ENCODE data around the gene TSEN15. TPM values are rescaled to one million over a fixed set of nuclear protein-coding genes. Genes with fewer than 3 reads are reported as not detected.
A peak's percentile ranks its signal among the peaks of the same experiment; 100 is the strongest.

TSEN15 gene
- total RNA-seq, 2 donors from 2014 or later: 24.8 to 29.7 TPM

DNA sequence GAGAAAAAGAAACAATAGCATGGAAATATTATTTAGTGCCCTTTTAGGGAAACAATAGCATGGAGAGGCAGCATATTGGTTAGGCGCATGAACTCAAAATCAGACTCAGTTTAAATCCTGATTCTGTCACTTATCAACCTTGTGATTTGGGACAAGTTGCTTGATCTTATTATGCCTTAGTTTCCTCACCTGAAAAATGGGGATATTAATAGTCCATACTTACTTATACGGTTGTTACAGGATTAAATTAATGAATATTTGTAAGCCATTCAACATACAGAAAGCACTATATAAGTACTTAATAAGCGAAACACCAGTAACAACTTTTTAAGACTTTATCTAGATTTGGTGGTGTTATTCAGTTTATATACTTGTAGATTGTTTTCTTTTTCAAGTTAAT, 1.2 kb downstream of the TSEN15 start:
- no peak for DNase-seq (ENCODE audit: low spot score)
- TF ChIP-seq, protein P1, sequence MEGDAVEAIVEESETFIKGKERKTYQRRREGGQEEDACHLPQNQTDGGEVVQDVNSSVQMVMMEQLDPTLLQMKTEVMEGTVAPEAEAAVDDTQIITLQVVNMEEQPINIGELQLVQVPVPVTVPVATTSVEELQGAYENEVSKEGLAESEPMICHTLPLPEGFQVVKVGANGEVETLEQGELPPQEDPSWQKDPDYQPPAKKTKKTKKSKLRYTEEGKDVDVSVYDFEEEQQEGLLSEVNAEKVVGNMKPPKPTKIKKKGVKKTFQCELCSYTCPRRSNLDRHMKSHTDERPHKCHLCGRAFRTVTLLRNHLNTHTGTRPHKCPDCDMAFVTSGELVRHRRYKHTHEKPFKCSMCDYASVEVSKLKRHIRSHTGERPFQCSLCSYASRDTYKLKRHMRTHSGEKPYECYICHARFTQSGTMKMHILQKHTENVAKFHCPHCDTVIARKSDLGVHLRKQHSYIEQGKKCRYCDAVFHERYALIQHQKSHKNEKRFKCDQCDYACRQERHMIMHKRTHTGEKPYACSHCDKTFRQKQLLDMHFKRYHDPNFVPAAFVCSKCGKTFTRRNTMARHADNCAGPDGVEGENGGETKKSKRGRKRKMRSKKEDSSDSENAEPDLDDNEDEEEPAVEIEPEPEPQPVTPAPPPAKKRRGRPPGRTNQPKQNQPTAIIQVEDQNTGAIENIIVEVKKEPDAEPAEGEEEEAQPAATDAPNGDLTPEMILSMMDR (IDR thresholded peaks at IDR 0.05): no peak
- peaks cover 13 to 37% of the 10 kb centered on the region in 2 donors for H3K4me1 ChIP-seq (ENCODE audit: control insufficient read depth in 1 of 2, low read depth in 2 of 2)
- H3K4me3 ChIP-seq: peak overlapping the region; percentile 90
- H3K9me3 ChIP-seq: no peaks in the 10 kb centered on the region
- H3K27ac ChIP-seq: no peak overlapping the region
- no peaks in the 10 kb centered on the region for H3K36me3 ChIP-seq
- ATAC-seq (ENCODE audit: insufficient number of reproducible peaks, low FRiP score, low read depth): no peak
- H3K27me3 ChIP-seq (replicated peaks; ENCODE audit: insufficient read depth): no peaks in the 10 kb centered on the region

DNA sequence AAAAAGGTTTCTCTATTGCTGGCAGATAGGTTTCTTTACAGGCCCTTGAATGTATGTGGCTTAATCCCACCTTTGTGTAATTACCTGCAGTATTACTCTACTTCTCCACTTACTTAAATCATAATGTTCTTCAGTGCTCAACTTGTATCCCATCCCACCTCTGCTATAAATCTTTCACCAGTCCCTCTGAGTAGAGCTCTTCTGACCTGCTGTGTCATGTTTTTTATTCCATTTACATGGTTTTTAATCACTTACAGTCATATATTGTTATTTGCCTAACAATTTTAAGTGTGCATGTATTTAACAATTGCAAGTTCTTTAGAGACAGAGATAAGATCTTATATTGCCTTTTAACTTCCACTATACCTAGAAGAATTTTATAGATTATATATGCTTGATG, 2.4 kb downstream of the TSEN15 start:
- ATAC-seq (ENCODE audit: insufficient number of reproducible peaks, low FRiP score, low read depth) (no peak), DNase-seq (ENCODE audit: low spot score) (no peak)
- H3K4me1 ChIP-seq (ENCODE audit: control insufficient read depth in 1 of 2, low read depth in 2 of 2): peaks cover 13 to 37% of the 10 kb centered on the region in 2 donors
- H3K27me3 ChIP-seq (replicated peaks; ENCODE audit: insufficient read depth): no peaks in the 10 kb centered on the region
- H3K36me3 ChIP-seq: no peaks in the 10 kb centered on the region
- H3K4me3 ChIP-seq: no peak overlapping the region
- TF ChIP-seq, protein P1 (IDR thresholded peaks at IDR 0.05): no peak
- no peak overlapping the region for H3K27ac ChIP-seq
- H3K9me3 ChIP-seq: no peaks in the 10 kb centered on the region

DNA sequence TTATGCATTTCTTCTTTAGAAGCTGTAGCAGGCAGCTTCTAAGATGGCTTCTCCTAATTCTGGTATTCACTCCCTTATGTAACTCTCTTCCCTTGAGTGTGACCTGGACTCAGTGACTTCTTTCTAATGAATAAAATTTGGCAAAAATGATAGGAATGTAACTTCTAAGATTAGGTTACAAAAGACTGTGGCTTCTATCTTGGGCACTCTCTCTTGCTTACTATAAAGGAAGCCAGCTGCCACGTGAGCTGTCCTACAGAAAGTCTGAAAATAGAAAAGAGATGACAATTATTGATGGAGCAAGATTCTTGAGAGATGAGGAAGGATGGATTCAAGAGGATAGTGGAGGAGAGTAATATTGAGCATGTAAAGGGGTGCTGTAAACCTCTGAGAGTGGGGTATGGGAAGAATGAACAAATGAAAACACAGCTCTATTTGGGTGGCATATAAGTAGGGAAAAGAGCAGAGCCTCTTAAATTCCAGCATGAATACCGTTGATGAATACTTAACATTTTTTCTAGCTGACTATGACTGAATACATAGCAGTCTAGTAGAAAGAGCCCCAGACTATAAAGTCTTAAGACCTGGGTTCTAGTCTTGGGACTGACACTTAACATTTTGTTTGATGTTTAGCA, 5.5 kb downstream of the TSEN15 start:
- DNase-seq (ENCODE audit: low spot score): no peak
- H3K4me1 ChIP-seq (ENCODE audit: control insufficient read depth in 1 of 2, low read depth in 2 of 2): peaks cover 21 to 30% of the 10 kb centered on the region in 2 donors
- H3K9me3 ChIP-seq: no peaks in the 10 kb centered on the region
- H3K4me3 ChIP-seq: peak overlapping the region; percentile 34
- no peaks in the 10 kb centered on the region for H3K36me3 ChIP-seq
- TF ChIP-seq, protein P1 (IDR thresholded peaks at IDR 0.05): no peak
- no peaks in the 10 kb centered on the region for H3K27me3 ChIP-seq (replicated peaks; ENCODE audit: insufficient read depth)
- no peak for ATAC-seq (ENCODE audit: insufficient number of reproducible peaks, low FRiP score, low read depth)
- peak overlapping the region; percentile 45 to 58 for H3K27ac ChIP-seq

DNA sequence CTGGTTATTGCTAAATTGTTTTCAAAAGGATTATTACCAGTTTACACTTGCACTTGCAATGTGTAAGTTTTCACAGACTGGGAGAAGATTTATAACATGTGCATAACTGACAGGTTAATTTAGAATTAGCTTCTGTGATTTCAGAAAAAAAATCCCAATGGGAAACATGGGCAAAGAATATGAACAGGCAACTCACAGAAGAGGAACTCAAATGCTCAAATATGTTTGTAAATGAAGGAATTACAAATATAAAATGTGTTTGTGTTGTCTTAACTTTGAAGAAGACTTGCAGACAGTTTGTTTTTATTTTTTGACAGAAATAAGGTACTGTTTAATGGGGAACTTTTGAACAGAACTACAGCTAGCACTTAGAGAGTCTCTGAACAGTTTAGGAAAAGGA, 8.4 kb downstream of the TSEN15 start:
- no peaks in the 10 kb centered on the region for H3K36me3 ChIP-seq
- no peak overlapping the region for H3K4me3 ChIP-seq
- DNase-seq (ENCODE audit: low spot score): no peak
- no peak overlapping the region for H3K27ac ChIP-seq
- TF ChIP-seq, protein P1 (IDR thresholded peaks at IDR 0.05): no peak
- no peaks in the 10 kb centered on the region for H3K27me3 ChIP-seq (replicated peaks; ENCODE audit: insufficient read depth)
- no peaks in the 10 kb centered on the region for H3K9me3 ChIP-seq
- no peak for ATAC-seq (ENCODE audit: insufficient number of reproducible peaks, low FRiP score, low read depth)
- peaks cover 19 to 21% of the 10 kb centered on the region in 2 donors for H3K4me1 ChIP-seq (ENCODE audit: control insufficient read depth in 1 of 2, low read depth in 2 of 2)

DNA sequence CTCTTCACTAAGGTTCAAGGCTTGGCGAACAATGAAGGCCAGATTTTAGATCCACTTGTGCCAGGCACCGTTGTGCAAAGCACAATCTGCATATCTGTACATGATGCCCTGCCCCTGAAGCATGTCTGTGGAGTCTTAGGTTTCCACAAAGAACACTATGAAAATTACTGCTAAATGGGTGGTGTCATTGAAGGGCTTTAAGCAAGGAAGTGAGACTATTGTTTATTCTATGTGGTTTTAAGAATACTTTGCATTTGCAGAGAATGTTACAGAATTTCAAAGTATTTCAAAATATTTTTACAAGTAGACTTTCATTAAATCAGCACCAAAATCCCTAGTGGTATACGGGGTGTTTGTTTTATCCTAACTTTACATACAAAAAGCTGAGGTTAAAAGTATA, 8.8 kb downstream of the TSEN15 start:
- no peak for ATAC-seq (ENCODE audit: insufficient number of reproducible peaks, low FRiP score, low read depth)
- Histone ChIP-seq H3K4me3 (no peak overlapping the region), H3K4me1 (ENCODE audit: control insufficient read depth in 1 of 2, low read depth in 2 of 2) (peaks cover 19 to 21% of the 10 kb centered on the region in 2 donors), H3K27me3 (replicated peaks; ENCODE audit: insufficient read depth) (no peaks in the 10 kb centered on the region), H3K36me3 (no peaks in the 10 kb centered on the region), H3K27ac (no peak overlapping the region), H3K9me3 (no peaks in the 10 kb centered on the region)
- DNase-seq (ENCODE audit: low spot score): no peak
- TF ChIP-seq, protein P1 (IDR thresholded peaks at IDR 0.05): no peak
